DND-41 (cell line): ENCODE results near the gene PML.

ENCODE experiments used
- CTCF ChIP-seq: IDR thresholded peaks from 2 replicates; pipeline ENCODE4 v1.5.1; 2012; ENCODE audit warnings: borderline replicate concordance, low read length, moderate library complexity, mild to moderate bottlenecking; ENCODE audit not compliant: poor library complexity, severe bottlenecking; ENCODE audit errors: extremely low read depth
- EZH2 ChIP-seq: IDR thresholded peaks from 3 replicates; pipeline ENCODE4 v1.6.1; 2012; ENCODE audit warnings: borderline replicate concordance, low read depth, mild to moderate bottlenecking, moderate library complexity, low read length, inconsistent platforms; ENCODE audit not compliant: severe bottlenecking

GRCh38 chr15:73957276-73957675 is 37.2 kb upstream of the PML start:
- no peak for TF ChIP-seq CTCF
- no peak for TF ChIP-seq EZH2
